Left renal cortex interstitium (tissue), 4 donors: ENCODE results near the gene TMEM89. TPM values are rescaled to one million over a fixed set of nuclear protein-coding genes. Genes with fewer than 3 reads are reported as not detected.
A peak's percentile ranks its signal among the peaks of the same experiment; 100 is the strongest.

Experiments used
- DNase-seq, 4 donors: peaks; one replicate each; pipeline ENCODE4 v3.0.0-alpha.2; 2013; ENCODE audit warnings: low read depth in 4 of 4, low spot score in 2 of 4, missing footprints in 1 of 4
- polyA plus RNA-seq, 4 donors: library from polyadenylated mRNA; unstranded; fragments of 120-200 nt; gene quantifications; one replicate each; pipeline ENCODE4 v1.2.1, GENCODE V29; 2013; ENCODE audit not compliant: insufficient read length in 4 of 4

The TMEM89 gene
- polyA plus RNA-seq, 4 donors: 0.21 TPM; not detected in 3

- DNase-seq: no peak
Observed at GRCh38 chr3:48619541-48620524, 1.7 kb downstream of the TMEM89 start.

DNA sequence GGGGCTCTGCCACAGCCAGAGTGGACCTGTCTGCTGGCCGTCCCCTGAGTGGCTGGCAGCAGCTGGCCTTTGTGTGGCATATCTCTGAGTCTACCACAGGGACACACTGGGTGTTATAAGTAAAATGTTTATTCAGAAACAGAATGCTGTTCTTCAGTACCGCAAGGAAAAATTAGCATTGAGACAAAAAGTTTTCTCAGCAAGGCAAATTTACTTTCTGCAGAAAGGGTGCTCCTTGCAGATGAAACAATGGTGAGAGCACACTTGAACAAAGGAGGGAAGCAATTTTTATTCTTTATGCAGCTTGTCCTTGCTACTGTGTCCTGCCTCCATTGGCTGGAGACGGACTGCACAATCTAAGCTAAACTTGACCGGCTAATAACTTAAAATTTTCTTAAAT lies 4.0 kb downstream of the TMEM89 start:
- no peak for DNase-seq

- no peak for DNase-seq
Observed at GRCh38 chr3:48614044-48614443, 7.5 kb downstream of the TMEM89 start.

- no peak for DNase-seq
Observed at GRCh38 chr3:48612309-48612708, 9.3 kb downstream of the TMEM89 start.

- DNase-seq: peak; percentile 64 to 88 (median 82)
Observed at GRCh38 chr3:48609088-48610005, 12.2 kb downstream of the TMEM89 start, which contains the start of gene UQCRC1. UQCRC1 (minus strand) TSS chr3:48609646; CDS start chr3:48609620, 26 bp downstream.

- no peak for DNase-seq
Observed at GRCh38 chr3:48607519-48607918, 14.1 kb downstream of the TMEM89 start.

DNA sequence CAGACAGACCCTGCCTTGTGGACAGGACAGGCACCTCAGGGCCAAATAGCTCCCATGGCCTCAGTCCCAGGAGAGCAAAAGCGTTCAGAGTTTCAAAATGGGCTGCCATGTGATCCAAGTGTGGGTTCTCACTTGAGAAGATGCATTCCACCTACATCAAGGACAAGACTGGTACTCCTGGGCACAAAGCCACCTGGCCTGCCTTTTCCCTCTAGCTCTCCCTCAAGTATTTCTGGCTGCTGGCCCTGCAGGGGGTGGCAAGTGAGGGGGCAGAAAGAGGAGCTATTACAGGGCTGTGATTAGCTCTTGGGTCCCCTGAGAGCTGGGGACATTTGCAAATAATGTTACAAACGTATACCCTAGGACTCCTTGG lies 20.0 kb downstream of the TMEM89 start:
- DNase-seq: no peak

GRCh38 chr3:48600711-48601621 lies 20.6 kb downstream of the TMEM89 start:
- no peak for DNase-seq

GRCh38 chr3:48599509-48600285 lies 21.9 kb downstream of the TMEM89 start:
- DNase-seq: no peak

GRCh38 chr3:48599077-48599501 lies 22.5 kb downstream of the TMEM89 start:
- no peak for DNase-seq

DNA sequence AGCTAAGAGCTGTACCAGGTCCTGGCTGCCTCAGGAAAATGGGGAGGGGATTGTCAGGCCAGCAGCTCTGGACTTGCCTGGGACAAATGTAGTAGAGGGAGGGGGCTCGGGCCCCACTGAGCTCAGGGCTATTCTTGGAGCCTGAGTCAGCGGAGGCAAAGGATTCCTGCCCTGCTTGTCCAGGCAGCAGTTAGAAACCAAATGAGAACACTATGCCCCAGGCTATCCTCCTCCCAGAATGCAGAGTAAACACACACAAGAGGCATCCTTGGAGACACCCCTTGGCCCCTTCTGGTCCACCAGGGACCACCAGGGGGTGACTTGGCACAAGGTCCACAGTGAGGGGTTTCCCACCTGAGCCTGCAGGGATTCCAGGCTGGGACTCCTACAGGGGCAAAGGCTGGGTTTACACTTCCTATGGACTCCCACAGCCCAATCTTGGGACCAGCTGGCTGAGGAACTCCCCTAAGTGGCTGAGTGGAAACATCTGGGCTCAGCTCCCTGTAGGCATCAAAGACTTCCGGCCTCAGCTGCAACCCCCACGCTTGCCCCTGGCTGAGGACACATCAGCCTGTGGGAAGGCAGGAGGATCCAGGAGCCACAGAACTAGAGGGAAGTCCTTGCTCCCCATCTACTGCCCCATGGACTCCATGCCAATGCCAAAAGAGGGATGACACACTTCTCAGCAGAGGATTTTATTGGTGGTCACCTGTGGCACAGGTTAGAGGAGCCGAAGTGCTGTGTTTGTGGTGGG lies 23.1 kb downstream of the TMEM89 start:
- DNase-seq: peak; percentile 63 to 80 (median 69)

- no peak for DNase-seq
Observed at GRCh38 chr3:48597408-48597800, 24.2 kb downstream of the TMEM89 start.

GRCh38 chr3:48596676-48597407 lies 24.7 kb downstream of the TMEM89 start:
- DNase-seq: no peak

DNA sequence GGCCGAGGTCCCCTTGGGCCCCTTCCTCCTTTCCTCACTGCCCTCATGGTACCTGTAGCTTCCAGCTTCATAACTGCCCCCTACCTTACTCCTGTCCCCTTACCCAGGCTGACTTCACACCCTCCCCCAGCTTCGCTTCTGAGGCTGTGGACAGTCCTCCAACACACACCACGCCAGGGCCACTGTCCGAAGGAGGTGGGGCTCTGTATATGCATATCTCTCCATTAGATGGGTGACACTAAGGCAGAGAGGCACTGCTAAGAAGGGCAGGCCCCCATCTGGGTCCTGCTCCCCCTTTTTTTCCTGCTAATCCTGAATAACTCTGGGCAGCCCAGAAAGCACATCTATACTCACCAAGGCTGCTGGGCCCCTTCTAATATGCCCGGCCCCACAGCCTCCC lies 25.4 kb downstream of the TMEM89 start:
- no peak for DNase-seq

- no peak for DNase-seq
Observed at GRCh38 chr3:48595526-48596121, 25.9 kb downstream of the TMEM89 start.

GRCh38 chr3:48595075-48595525 lies 26.5 kb downstream of the TMEM89 start, which contains the start of gene COL7A1:
COL7A1 (minus strand) TSS chr3:48595329; CDS start chr3:48595159, 170 bp downstream.
- no peak for DNase-seq

GRCh38 chr3:48594417-48595049 lies 27.0 kb downstream of the TMEM89 start:
- no peak for DNase-seq
